NT2/D1 (cell line): ENCODE data around the gene OR2T3.
"Not testable (repeated sequence)": the region's sequence is repeated elsewhere in the genome, so short reads cannot be mapped to it uniquely, and the experiment has no call there.

Source experiments
- SUZ12 ChIP-seq: IDR thresholded peaks from 2 replicates; pipeline ENCODE4 v1.6.1; 2011; ENCODE audit not compliant: insufficient read length, insufficient read depth; ENCODE audit errors: extremely low read depth
- ZNF274 ChIP-seq: IDR thresholded peaks from 2 replicates; pipeline ENCODE4 v1.6.1; 2011; ENCODE audit warnings: mild to moderate bottlenecking, low read depth, low read length

DNA sequence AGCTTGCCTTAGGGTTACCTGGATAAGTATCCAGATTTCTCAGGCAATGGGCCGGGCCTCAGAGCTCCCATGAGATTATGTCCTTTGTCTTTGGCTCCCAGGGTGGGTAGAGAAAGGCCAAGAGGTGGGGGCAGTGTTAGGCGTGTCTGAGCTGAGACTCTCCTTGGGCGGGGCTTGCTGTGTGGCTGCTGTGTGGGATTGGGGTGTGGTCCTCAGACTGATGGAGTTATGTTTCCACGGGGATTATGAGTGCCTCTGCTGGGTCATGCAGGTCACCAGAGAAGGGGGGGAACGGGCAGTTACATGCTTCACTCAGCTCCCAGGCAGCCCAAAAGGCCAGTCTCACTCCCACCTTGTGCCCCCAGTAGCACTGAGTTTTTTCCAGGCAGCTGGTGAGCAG, 23.5 kb downstream of the OR2T3 start:
- TF ChIP-seq SUZ12, ZNF274: not testable (repeated sequence)
